GM18505 (cell line): ENCODE results near the gene CCBE1.

Experiments
- ATAC-seq: cut with Tn5 transposase; IDR thresholded peaks from one replicate; pipeline ENCODE4 v1.9.1; 2021; ENCODE audit not compliant: unreplicated experiment
- POLR2A ChIP-seq: IDR thresholded peaks from 4 replicates; pipeline ENCODE4 v1.6.1; 2011; ENCODE audit warnings: borderline replicate concordance; ENCODE audit not compliant: insufficient read depth, insufficient read length; ENCODE audit errors: extremely low read depth

Gene CCBE1

DNA sequence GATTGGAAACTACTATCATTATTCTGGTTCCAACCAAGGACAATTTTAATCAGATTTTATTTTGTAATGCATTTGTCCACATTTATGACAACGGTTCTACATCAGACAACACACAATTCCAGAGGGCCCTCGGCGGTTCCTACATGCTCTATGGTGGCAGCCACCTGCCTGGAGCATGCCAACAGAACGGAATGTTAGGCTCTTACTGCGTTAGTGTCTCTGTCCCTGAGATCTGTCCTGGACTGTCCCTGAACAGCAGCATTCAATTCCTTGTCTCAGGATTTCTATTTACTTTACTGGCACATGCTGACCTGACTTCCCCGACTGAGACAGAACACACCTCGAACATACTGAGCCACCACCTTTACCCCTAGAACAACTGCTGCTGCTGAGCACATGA is 117.7 kb downstream of the CCBE1 start:
- no peak for ATAC-seq
- no peak for TF ChIP-seq POLR2A

DNA sequence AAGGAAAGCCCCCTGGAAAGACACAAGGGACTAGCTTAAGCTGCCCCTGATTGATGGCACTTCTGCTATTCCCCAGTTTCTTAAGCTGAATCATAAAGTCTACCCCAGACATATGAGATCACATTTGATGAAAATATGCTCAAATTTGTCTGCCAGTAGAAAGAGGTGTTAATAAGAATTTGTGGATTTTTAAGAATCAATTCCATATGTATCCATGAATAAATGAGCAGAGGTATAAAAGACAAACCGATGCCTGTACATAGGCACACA is 119.9 kb downstream of the CCBE1 start:
- no peak for ATAC-seq
- TF ChIP-seq POLR2A, result no peak

DNA sequence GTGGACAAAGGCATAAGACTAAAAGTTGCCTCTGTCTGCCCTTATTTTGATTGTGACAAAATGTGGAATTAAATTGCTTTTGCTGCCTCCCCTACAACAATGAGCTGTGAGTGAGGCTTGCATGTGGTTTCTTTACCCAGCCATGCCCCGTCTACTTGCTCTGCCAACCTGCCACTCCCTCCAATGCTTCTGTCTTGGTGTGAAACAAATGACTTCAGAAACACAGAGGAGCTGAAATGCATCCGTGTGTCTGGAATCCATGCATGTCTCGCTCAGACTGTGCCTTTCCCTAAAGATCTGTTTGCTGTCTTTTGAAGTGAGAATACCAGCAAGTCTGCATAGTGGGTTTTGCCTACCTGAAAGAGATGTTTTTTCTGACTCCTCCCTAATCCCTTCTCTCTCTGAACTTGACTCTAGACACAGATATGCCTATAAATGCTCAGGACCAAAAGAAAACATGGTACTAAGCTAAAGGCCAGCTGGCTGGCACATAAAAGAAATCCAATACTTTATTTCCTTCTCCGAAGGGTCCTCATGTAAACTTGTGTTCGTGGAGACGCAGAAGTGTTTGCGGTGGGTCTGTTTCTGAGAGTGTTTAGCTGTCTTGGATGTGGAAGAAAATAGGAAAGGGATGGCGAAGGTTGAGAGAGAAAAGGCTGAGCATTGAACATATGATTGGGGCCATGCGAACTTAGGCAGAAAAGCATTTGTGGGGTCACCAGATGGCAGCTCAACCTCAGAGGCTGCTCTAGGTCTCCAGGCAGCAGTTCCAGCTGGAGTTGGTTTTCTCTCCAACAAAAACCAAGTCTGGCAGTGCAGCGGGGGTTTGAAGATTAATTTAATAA is 120.5 kb downstream of the CCBE1 start:
- no peak for ATAC-seq
- TF ChIP-seq POLR2A, result no peak

DNA sequence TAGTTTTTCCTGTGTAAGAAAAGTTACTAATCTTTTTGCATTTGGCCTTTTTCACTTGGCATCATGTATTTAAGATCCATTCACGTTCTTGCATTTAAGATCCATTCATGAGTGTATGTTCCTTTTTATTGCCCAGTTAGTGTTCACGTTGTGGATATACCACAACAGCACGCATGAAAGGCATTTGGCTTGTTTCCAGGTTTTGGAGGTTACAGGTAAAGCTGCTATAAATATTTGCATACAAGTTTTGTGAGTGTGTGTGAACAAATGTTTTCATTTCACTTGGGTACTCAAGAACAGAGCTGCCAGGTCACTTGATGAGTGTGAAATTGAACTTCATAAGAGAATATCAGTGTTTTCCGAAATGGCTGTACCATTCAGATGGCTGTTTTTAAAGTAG is 121.2 kb downstream of the CCBE1 start:
- ATAC-seq, result no peak
- TF ChIP-seq POLR2A, result no peak

DNA sequence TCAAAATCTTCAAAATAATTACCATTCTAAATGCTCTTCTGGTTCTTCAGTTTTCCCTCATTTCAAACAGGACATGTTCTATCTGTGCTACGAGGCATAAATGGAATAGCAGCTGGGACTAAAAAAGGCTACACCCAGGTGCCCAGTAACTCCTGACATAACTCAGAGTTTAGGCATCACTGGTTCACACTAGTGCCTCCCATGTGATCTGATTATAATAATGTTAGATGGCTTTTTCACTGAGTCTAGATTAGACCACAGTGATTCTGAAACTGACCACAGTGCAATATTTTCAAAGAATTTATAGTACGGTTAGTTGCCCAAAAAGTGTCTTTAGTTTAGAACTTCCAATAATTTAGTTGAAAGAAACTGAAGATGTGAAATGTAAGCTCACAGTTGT is 123.3 kb downstream of the CCBE1 start:
- TF ChIP-seq POLR2A, result no peak
- no peak for ATAC-seq

DNA sequence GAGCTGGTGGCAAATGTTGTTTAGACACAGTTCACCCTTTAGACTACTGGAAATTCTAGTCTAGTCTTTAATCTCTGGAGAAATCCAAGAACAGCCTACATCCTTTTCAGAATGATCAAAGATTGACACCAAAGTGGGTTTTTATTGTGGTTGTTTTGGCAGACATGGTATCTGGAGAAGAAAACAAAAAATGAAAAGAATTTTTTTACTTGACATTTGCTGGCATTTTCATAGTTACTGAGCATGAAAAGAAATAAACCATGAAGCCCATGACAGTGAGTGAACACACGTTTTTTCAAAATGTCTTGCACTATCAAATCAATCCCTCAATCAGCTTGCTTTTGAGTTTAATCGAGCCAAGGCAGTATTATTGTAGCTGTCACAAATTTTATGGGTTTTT is 125.3 kb downstream of the CCBE1 start:
- no peak for TF ChIP-seq POLR2A
- ATAC-seq, result no peak

DNA sequence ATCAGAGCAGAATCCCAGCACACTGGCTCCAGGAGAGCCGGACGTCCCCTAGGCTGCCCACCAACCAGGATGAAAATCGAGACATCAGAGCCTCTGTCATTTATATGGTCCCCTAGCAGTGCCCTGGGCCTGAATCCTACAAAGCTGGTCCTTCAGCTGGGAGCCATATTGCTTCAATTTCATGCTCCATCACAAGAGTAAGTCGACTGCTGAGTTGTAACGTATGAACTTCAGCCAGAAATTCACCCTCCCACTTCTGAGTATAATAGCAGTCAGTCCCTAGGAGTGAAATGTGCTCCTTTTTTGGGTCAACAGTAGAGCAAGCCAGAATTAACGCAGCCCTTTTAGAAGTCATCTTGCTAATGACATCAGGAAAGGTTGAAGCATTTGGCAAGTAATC is 126.4 kb downstream of the CCBE1 start:
- no peak for TF ChIP-seq POLR2A
- no peak for ATAC-seq

DNA sequence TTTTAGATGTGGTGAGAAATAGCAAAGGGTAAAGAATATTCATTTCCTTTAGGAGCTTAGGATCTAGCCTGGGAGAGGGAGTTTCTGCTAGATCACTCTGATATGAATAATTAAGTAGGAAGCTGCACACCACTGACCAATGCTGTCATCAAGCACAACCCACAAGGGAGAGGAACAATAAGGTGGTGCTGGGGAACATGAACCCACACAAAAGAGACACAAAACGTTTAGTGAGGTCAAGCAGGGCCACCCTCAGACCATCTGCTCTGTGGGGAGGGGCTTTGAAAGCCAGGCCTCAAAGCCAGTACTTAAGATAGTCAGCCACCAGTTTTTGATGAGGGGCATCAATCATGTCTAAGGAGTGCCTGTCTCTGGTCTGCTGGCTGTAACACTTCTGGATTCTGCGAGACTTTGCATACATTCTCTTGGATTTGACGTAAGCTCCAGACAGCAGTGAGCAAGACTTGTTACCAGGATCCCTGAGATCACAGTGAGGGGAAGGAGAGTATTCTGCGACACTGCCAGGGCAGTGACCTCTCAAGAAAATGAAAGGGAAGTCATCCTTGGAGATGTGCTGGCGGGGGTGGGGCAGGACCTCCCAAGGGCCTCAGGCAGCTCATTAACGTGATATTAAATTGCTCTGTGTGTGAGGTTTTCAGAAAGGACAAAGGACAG is 127.0 kb downstream of the CCBE1 start:
- no peak for ATAC-seq
- no peak for TF ChIP-seq POLR2A

DNA sequence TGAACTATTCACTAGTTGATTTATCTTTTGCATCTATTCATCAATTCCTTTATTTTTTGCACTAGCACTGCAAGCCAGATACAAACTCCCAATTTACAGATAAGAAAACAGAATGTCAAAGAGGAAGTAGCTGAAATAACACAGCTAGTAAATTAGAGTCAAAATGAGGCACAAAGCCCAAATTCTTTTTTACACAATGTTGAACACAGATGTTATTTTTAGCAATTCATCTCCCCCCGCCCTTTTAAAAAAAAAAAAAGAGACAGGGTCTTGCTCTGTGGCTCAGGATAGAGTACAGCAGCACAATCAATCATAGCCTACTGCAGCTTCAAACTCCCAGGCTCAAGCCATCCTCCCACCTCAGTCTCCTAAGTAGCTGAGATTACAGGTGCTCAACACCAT is 127.8 kb downstream of the CCBE1 start:
- ATAC-seq, result no peak
- no peak for TF ChIP-seq POLR2A

DNA sequence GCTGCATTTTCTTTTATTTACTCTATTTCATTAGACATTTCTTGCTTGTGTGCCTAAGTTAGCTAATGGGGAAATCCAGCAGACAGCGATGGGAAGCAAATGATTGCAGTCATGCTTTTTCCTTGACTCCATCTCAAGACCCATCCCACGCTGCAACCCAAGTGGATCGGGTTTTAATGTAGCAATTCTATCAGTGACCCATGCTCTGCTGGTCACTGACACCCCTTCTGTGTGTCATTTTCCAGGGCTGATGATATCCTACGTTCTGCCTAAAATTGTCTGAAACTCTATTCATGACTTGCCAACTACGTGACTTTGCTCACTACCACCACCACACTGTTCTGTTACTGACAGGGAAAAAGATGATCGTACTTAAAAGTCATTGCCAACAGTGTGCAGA is 129.8 kb downstream of the CCBE1 start:
- ATAC-seq, result no peak
- no peak for TF ChIP-seq POLR2A

DNA sequence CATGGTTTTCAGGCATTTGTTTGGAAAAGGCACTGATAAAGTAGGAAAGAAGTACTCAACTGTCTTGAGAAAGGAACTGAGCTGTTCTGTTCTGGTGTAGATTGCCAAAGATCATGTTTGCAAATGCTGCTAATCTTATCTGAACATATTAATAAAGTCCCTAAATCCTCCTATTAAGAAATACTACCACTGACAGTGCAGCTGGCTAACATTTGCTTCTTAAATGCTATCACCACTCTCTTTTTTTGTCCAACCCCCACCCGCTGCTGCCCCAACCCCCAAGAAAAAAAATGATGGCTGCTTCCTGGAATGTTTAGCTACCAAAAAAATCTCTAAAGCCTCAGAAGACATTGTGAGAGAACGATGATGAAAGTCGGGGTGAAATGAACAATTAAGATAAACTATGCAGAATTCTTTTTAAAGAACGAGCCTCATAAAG is 130.7 kb downstream of the CCBE1 start:
- no peak for TF ChIP-seq POLR2A
- no peak for ATAC-seq

DNA sequence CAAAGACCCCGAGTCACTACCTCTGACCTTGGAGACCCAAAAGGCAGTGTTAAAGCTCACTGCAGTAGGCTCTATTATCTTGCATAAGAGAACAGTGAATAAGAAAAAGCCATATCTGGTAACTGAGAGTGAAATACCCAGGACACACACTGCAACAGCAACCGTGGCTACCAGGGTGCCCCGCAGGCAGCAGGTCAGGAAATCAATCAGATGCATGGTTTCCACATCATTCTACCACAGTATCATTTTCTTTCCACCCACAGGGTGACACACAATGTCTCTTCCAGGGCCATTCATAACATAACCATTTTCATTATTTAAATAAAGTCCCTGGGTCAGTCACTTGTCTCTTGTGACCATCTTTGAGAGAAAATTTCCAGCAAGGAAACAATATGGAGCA is 131.3 kb downstream of the CCBE1 start:
- no peak for ATAC-seq
- no peak for TF ChIP-seq POLR2A

DNA sequence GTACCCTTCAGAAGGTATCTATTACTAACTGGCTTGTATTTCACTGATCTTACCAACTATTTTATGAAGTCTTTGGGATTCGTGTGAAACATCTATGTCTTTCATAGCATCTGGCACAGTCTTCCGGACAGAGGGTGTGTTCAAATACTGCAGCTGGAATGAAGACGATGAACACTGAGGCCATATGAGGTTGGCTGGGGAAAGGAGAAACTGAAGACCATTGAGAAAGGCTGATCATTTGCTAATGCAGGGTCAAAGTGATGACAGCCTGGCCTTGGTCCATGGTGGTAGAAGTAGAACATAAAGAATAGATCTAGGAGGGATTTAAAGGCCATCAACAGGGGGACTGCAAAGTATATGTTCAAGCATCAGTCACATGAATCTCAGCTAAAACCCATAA is 132.7 kb downstream of the CCBE1 start:
- TF ChIP-seq POLR2A, result no peak
- no peak for ATAC-seq

DNA sequence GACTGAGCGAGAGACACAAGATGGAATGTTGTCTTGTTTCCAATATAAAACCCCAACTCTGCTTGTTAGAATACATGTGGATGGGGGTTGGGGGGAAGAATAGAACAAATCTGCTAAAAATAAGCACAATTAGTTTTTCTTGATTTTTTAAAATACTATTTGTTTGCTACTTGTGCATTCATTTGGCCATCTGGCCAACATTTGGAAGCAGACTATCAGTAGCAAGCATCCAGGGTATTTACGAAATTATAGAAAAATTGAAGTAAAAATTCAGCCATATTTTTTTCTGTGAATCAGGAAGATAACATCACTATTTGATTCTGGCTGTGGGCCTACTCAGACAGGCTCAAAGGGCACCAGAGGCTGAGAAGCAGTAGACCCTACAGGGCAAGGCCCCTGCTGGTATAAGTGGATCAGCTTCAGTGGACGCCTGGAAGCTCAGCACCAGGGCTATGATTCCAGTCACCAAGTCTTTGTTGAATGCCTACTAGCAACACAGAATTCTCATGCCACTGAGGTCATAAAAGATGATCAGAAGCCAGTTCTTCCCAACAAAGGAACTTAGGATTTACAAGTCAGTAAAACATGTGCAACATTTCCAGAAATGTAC is 133.9 kb downstream of the CCBE1 start:
- TF ChIP-seq POLR2A, result no peak
- ATAC-seq, result no peak
